ENCODE measurements around the gene CCDC141.

The CCDC141 gene

DNA sequence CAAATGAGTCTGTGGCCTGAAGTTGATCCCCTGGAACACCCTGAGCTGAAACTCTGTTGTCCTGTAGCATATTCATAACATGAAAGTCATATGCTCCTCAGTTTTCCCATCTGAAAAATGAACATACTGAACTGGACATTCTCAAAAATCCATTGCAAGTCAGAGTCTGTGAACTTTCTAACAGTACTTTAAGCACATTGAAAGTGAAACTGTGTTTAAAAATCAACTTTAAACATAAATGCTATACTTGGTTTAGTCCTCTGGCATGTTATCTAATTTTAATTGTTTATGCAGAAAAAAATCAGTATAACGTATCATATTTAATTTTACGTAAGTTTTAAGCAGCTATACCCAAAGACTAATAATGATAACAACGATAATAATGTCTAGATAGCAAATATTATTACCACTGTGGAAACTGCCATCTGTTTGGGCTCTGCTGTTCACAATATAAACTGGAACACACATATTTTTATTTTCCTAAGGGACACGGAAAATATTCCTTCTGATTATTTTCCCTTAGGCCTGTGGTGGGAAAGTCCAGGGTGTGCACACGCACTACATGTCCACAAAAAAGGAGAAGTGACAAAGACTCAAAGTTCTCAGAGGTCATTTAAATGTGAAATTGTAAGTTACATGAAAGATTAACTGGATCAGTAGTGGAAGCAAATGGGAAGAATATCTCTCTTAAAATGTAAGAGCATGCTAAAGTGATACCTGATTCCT, 186.6 kb downstream of the CCDC141 start:
- no peak for DNase-seq

GRCh38 chr2:178860551-178860950, 189.4 kb downstream of the CCDC141 start:
- DNase-seq: no peak

DNA sequence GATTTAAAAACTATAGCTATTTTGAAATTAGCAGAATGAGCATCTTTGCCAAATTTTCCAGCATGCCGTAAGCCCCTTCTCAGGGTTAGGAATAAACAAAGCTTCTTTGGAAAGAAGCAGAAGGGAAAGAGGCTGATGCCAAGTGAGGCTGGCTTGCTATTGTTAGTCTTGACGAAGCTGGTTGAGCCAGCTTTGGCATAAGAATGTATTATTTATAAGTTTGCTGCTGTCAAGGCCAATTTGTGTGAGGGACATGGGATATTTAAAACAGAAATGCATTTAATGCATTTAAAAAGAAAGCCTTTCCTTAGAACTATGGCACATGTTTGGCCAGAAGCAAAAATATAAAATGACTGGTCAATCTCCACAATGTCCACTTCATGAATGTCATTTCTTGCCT, 190.2 kb downstream of the CCDC141 start:
- no peak for DNase-seq

DNA sequence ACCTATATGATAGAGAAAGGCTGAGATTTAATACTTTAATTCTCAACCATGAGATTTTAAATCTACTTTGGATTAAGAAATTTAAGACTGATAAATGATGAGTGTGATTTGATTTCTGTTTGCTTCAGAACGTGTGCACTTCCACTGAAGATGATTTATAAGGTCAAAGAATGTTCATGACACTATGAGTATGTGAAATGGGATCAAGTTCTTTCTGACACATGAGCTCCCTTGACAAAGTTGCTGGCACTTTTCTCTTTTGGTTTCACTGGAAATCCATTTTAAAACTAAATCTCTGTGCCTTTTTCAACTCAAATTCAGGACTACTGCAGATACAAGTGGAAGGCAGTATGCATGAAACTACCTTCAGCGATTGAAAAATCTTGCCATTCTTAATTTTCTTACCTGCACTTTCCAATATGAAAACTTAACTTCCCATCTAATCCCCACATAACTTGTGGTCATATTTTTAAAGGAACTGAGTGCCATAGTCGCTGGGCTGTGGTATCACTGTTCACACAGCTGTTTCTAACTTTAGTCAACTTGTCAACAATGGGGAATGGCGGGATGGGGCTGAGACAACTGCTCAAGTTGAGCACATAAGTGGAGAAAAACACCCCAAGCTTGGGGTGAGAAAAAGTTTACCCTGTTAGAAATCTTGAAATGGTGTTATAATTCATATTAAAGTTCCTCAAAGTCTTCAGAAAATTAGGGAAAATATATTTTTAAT, 190.9 kb downstream of the CCDC141 start:
- no peak for DNase-seq

- DNase-seq: no peak
Observed at GRCh38 chr2:178855151-178855550, 194.8 kb downstream of the CCDC141 start.

- no peak for DNase-seq
Observed at GRCh38 chr2:178848335-178848734, 201.6 kb downstream of the CCDC141 start.

GRCh38 chr2:178846458-178846802, 203.5 kb downstream of the CCDC141 start:
- no peak for DNase-seq

DNA sequence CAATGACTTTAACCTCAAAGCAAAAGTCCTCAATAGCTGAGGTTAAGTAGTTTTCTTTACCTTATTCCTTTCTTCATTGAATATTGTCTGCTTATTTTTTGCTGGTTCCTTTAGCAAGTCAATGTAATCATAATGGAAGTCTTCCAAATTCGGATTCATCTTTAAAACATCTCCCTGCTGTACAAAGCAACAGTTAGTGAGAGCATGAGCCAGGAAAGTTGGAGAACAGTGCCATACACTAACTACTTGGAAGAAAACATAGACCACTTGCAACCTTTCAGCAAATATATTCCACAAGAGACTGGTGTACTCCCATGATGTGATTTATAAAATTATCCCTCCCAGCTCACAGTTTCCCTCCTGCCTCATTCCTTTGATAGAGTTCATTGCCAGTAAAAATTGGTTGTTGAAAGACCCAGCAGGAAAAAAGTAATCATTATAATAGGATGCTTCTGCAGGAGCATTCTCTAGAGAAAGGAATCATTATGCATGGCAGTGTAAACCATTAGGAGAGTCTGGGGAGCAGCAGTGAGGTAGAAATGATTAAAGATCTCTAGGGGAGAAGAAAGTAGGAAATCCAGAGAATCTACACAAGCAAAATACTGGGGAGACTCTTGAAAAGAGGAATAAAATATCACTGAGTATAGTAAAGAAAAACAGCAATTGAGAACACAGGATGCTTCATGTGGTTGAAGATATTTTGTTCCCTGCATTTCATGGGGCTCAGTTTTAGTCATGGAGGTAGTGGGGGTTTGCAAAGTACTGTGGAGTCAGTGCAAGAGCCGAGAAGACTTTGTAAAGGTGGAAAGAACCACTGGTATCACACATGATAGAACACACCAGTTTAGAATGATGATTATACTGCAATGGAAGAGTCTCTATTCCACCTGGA, 204.1 kb downstream of the CCDC141 start:
- DNase-seq: no peak

- no peak for DNase-seq
Observed at GRCh38 chr2:178844701-178845100, 205.2 kb downstream of the CCDC141 start.

- no peak for DNase-seq
Observed at GRCh38 chr2:178844269-178844668, 205.7 kb downstream of the CCDC141 start.

GRCh38 chr2:178843697-178844096, 206.2 kb downstream of the CCDC141 start:
- no peak for DNase-seq

DNA sequence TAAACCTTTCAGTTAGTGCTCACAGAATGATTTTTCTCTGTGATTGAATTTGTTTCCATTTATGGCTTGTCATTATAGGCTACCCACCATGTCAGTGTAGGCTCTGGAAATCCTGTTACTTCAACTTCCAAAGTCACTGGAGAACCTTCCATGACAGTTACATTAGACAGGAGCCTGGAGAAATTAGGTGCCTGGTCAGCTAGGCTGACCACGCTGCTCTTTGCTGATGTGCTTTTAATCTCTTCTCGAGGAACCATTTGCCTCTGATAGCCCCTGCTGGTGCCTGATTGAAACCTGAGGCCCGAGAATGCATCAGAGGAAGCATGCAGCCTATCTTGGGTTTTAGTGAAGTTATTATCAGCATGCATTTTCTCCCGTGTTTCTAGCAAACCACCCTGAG, 213.1 kb downstream of the CCDC141 start:
- no peak for DNase-seq

DNA sequence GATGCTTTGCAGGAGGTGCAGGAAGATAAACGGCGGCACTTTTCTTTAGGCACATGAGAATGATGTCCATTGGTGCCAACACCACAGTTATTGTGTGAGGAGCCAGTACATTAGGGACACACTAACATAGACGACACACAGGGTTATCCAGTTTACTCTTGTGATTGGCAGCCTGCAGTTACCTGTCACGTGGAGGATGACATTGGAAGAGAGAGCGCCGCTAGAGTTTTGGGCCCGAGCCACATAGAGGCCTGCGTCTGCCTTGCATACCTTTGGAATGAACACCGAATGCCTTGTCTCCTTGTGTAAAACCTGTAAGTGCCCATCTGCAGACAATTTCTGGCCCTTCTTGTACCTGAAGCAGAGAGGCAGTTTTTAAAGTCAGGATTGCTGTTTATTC, 215.9 kb downstream of the CCDC141 start:
- DNase-seq: no peak

GRCh38 chr2:178833382-178833781, 216.6 kb downstream of the CCDC141 start:
- DNase-seq: no peak

GRCh38 chr2:178830451-178830850, 219.5 kb downstream of the CCDC141 start:
- DNase-seq: no peak

DNA sequence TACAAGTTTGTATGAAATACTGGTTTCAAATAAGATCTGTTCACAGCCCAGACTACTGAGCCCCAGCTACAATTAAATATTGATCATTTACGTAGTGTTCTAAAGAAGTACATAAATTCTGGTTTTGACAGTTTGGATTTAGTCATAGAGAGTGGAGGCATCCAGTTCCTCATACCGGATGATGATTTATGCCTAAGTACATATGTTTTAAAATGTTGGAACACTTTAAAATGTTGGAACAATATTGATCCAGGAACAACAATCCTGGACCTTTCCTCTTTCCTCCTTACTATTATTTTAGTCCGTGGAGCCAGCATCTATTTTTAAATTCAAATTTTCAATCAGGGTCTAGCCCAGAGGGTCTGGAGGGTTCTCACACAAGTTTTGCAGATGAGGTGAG, 220.0 kb downstream of the CCDC141 start:
- DNase-seq: no peak

DNA sequence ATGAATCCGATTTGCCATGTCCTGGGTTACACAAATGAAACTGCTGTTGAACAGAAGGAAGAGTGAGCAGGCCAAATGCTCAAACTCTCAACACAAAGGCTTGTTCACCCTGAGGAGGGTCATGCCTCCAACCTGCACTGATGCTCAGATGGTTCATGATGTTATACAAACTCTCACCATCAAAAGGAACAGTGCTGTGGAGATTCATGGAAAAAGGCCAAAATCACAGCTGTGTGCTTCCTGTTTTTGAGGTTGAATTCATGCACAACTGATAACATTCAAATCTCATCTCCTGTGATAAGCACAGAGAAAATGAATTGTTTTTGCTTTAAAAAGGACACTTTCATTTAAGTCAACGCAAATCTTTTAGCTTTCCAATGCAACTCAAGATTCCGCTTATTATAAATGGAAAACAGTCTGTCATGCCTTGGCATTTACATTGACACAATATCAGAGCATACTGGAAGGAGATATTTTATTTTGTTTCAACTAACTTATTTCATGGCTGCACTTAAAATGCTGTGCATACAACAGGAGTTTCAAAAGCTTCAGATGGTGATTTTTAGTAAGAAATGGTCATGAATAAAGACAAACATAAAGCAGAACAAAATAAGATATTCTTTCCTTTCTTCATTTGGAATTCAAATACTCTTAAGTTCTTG, 220.5 kb downstream of the CCDC141 start:
- no peak for DNase-seq

DNA sequence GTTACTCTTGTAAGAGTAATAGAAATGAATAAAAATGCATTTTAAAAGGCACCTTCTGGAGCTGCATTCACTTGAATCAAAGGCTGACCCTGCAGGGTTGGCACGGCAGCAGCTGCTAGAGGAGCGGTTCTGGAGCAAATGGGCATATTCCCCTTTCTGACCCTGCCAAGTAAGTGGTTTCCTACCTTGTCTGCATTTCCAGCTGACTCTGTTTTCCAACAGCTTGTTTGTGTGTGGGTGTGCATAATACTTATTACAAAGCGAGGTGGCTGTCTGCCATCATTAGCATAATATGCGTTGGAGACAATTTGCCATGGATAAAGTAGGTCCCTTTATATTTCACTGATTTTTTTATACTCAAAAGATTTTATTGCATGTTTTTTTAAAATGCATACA, 221.5 kb downstream of the CCDC141 start:
- DNase-seq: no peak

- no peak for DNase-seq
Observed at GRCh38 chr2:178827739-178828485, 222.0 kb downstream of the CCDC141 start.

GRCh38 chr2:178827111-178827510, 222.8 kb downstream of the CCDC141 start:
- DNase-seq: no peak

- DNase-seq: no peak
Observed at GRCh38 chr2:178825183-178825582, 224.8 kb downstream of the CCDC141 start.

DNA sequence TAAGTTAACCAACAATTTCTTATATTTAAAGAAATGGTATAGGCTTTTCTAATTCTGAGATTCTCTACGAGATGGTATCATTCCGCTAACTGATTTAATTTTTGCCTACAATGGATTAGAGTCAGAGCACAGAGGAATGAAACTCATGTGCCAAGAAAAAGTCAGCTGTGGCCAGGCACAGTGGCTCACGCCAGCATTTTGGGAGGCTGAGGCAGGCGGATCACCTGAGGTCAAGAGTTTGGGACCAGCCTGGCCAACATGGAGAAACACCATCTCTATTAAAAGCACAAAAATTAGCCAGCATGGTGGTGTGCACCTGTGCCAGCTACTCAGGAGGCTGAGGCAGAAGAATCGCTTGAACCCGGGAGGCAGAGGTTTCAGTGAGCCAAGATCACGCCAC, 225.8 kb downstream of the CCDC141 start:
- no peak for DNase-seq
